ENCODE measurements around the gene NME7. TPM values are rescaled to one million over a fixed set of nuclear protein-coding genes. Genes with fewer than 3 reads are reported as not detected.

The NME7 gene
- total RNA-seq, 4 donors from 2014 or later: 14.1 to 42.6 (median 25.0) TPM

- H3K36me3 ChIP-seq: no peaks in the 10 kb centered on the region
- peaks cover 0 to 4% of the 10 kb centered on the region in 2 donors for H3K9me3 ChIP-seq
- H3K4me1 ChIP-seq: no peaks in the 10 kb centered on the region
- TF ChIP-seq POLR2A (IDR thresholded peaks at IDR 0.05) (no peak), CTCF (IDR thresholded peaks at IDR 0.05) (no peak)
- H3K27ac ChIP-seq: no peak overlapping the region
- no peak overlapping the region for H3K4me3 ChIP-seq
- no peaks in the 10 kb centered on the region for H3K27me3 ChIP-seq
- intact Hi-C loops (cut with DNase I; ENCODE audit: low total_unique reads): no loop called here
- DNase-seq: no peak
These were observed 38.2 kb downstream of the NME7 start for GRCh38 chr1:169329383-169329782.

GRCh38 chr1:169327875-169328274 is 39.7 kb downstream of the NME7 start:
- peaks cover 0 to 4% of the 10 kb centered on the region in 2 donors for H3K9me3 ChIP-seq
- no peak for DNase-seq
- H3K36me3 ChIP-seq: no peaks in the 10 kb centered on the region
- H3K4me3 ChIP-seq: no peak overlapping the region
- no peak overlapping the region for H3K27ac ChIP-seq
- no peaks in the 10 kb centered on the region for H3K4me1 ChIP-seq
- TF ChIP-seq CTCF (IDR thresholded peaks at IDR 0.05) (no peak), POLR2A (IDR thresholded peaks at IDR 0.05) (no peak)
- no peaks in the 10 kb centered on the region for H3K27me3 ChIP-seq
- intact Hi-C loops (cut with DNase I; ENCODE audit: low total_unique reads): no loop called here

- Histone ChIP-seq H3K27me3 (no peaks in the 10 kb centered on the region), H3K9me3 (peaks cover 0 to 4% of the 10 kb centered on the region in 2 donors), H3K27ac (no peak overlapping the region), H3K36me3 (no peaks in the 10 kb centered on the region), H3K4me1 (no peaks in the 10 kb centered on the region), H3K4me3 (no peak overlapping the region)
- DNase-seq: no peak
- intact Hi-C loops (cut with DNase I; ENCODE audit: low total_unique reads): no loop called here
- TF ChIP-seq POLR2A (IDR thresholded peaks at IDR 0.05) (no peak), CTCF (IDR thresholded peaks at IDR 0.05) (no peak)
These were observed 40.7 kb downstream of the NME7 start for GRCh38 chr1:169326956-169327268.

GRCh38 chr1:169326261-169326955 is 41.2 kb downstream of the NME7 start:
- Histone ChIP-seq H3K27me3 (no peaks in the 10 kb centered on the region), H3K9me3 (peaks cover 0 to 4% of the 10 kb centered on the region in 2 donors), H3K36me3 (no peaks in the 10 kb centered on the region), H3K27ac (no peak overlapping the region), H3K4me1 (no peaks in the 10 kb centered on the region), H3K4me3 (no peak overlapping the region)
- TF ChIP-seq POLR2A (IDR thresholded peaks at IDR 0.05): no peak
- no peak for TF ChIP-seq CTCF (IDR thresholded peaks at IDR 0.05)
- intact Hi-C loops (cut with DNase I; ENCODE audit: low total_unique reads): no loop called here
- no peak for DNase-seq

GRCh38 chr1:169325117-169325516 is 42.5 kb downstream of the NME7 start:
- Histone ChIP-seq H3K9me3 (no peaks in the 10 kb centered on the region), H3K36me3 (no peaks in the 10 kb centered on the region), H3K27me3 (no peaks in the 10 kb centered on the region), H3K27ac (no peak overlapping the region), H3K4me1 (no peaks in the 10 kb centered on the region), H3K4me3 (no peak overlapping the region)
- no peak for DNase-seq
- intact Hi-C loops (cut with DNase I; ENCODE audit: low total_unique reads): no loop called here
- no peak for TF ChIP-seq POLR2A (IDR thresholded peaks at IDR 0.05)
- TF ChIP-seq CTCF (IDR thresholded peaks at IDR 0.05): no peak
